Hippocampal formation (tissue), 2 donors: ENCODE results near the gene IRF8.
A peak's percentile ranks its signal among the peaks of the same experiment; 100 is the strongest.
"Not testable (repeated sequence)": the region's sequence is repeated elsewhere in the genome, so short reads cannot be mapped to it uniquely, and the experiment has no call there.

Source experiments
- DNase-seq, 2 donors: peaks; one replicate each; lab custom pipeline; 2025; lab: John Stamatoyannopoulos, UW

IRF8 gene

GRCh38 chr16:85935391-85935973 is 36.5 kb downstream of the IRF8 start:
- no peak for DNase-seq

GRCh38 chr16:85935974-85936760 is 37.2 kb downstream of the IRF8 start:
- peak in 1 of 2 donors; percentile 6 for DNase-seq

GRCh38 chr16:85936816-85937215 is 37.9 kb downstream of the IRF8 start:
- no peak for DNase-seq

GRCh38 chr16:85940214-85940613 is 41.3 kb downstream of the IRF8 start:
- no peak for DNase-seq

GRCh38 chr16:85941863-85942644 is 43.1 kb downstream of the IRF8 start:
- DNase-seq: no peak

- not testable (repeated sequence) for DNase-seq
Measured at GRCh38 chr16:85942659-85943058, 43.7 kb downstream of the IRF8 start.

GRCh38 chr16:85943711-85944110 is 44.7 kb downstream of the IRF8 start:
- no peak for DNase-seq

- DNase-seq: no peak
Measured at GRCh38 chr16:85944572-85945423, 45.8 kb downstream of the IRF8 start.

GRCh38 chr16:85945424-85945751 is 46.4 kb downstream of the IRF8 start:
- no peak for DNase-seq

- DNase-seq: no peak
Measured at GRCh38 chr16:85946541-85947124, 47.7 kb downstream of the IRF8 start.

- DNase-seq: no peak
Measured at GRCh38 chr16:85947230-85948137, 48.5 kb downstream of the IRF8 start.

- DNase-seq: no peak
Measured at GRCh38 chr16:85948138-85948509, 49.2 kb downstream of the IRF8 start.

- no peak for DNase-seq
Measured at GRCh38 chr16:85948616-85949265, 49.8 kb downstream of the IRF8 start.

- no peak for DNase-seq
Measured at GRCh38 chr16:85950136-85950918, 51.4 kb downstream of the IRF8 start.

GRCh38 chr16:85952197-85952596 is 53.2 kb downstream of the IRF8 start:
- no peak for DNase-seq

- no peak for DNase-seq
Measured at GRCh38 chr16:85952811-85953210, 53.8 kb downstream of the IRF8 start.

- no peak for DNase-seq
Measured at GRCh38 chr16:85954927-85955519, 56.1 kb downstream of the IRF8 start.

GRCh38 chr16:85955566-85955965 is 56.6 kb downstream of the IRF8 start:
- no peak for DNase-seq

- DNase-seq: no peak
Measured at GRCh38 chr16:85956426-85956825, 57.5 kb downstream of the IRF8 start.
